ENCODE measurements around the gene OR13G1. TPM values are rescaled to one million over a fixed set of nuclear protein-coding genes. Genes with fewer than 3 reads are reported as not detected.

Gene OR13G1
- total RNA-seq, 6 experiments from 2014 or later: not detected

DNA sequence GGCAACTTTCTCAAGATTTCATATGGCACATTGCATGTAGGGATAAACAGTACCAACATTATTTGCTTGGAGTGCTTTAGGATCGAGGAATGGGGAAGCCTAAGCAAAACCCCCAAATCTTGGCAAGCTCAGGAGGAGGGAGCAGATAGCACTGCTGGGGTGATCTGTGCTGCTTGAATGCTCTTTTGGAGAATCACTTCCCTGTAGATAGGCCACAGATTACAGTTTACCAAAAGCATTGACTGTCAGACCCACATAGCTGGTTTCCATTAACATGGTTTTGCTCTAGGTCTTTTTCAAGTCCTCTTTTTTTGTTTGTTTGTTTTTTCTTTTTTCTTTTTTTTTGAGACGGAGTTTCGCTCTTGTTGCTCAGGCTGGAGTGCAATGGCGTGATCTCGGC, 36.8 kb downstream of the OR13G1 start:
- no peak for ATAC-seq
- H3K4me3 ChIP-seq: no peak overlapping the region
- DNase-seq: no peak
- intact Hi-C loops (cut with DNase I): no loop called here
- no peaks in the 10 kb centered on the region for H3K27me3 ChIP-seq
- WGBS (ENCODE audit: insufficient coverage, low coverage, low lambda C conversion rate, missing lambda C conversion rate): 57% methylated on average over 5 of the region's 5 CpGs
- TF ChIP-seq POLR2A (IDR thresholded peaks at IDR 0.05): no peak
- TF ChIP-seq, protein P1, sequence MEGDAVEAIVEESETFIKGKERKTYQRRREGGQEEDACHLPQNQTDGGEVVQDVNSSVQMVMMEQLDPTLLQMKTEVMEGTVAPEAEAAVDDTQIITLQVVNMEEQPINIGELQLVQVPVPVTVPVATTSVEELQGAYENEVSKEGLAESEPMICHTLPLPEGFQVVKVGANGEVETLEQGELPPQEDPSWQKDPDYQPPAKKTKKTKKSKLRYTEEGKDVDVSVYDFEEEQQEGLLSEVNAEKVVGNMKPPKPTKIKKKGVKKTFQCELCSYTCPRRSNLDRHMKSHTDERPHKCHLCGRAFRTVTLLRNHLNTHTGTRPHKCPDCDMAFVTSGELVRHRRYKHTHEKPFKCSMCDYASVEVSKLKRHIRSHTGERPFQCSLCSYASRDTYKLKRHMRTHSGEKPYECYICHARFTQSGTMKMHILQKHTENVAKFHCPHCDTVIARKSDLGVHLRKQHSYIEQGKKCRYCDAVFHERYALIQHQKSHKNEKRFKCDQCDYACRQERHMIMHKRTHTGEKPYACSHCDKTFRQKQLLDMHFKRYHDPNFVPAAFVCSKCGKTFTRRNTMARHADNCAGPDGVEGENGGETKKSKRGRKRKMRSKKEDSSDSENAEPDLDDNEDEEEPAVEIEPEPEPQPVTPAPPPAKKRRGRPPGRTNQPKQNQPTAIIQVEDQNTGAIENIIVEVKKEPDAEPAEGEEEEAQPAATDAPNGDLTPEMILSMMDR (IDR thresholded peaks at IDR 0.05): no peak
- H3K27ac ChIP-seq: no peak overlapping the region
- no peaks in the 10 kb centered on the region for H3K4me1 ChIP-seq
- no peaks in the 10 kb centered on the region for H3K9me3 ChIP-seq
- no peaks in the 10 kb centered on the region for H3K36me3 ChIP-seq

DNA sequence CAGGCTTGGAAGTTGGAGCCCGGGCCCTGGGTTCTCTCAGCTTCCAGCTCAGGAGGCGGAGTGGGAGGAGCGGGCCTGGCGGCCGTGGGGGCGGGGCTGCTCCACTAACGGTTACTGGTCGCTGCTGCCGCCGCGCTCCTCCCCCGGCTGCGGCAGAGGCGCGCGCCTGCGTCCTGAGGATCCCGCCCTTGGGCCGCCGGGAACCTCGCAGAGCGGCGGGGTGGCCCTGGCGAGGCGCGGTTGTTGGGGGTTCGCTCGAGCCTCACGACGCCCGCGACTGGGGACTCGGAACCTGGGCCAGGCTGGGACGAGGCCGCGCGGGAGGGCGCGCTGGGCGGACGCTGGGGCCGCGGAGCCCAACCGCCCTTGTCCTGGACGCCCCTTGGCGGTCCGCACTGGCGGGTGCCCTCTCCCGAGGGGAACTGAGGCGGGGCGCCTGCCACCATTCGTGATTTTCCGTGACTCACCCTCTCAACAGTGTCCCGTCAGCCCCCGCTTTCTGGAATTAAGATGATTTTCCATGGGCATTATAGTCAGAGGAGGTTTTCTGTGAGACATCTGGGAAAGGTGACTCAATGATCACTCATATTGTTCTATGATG, 40.1 kb downstream of the OR13G1 start:
- peak; percentile 61 to 95 (median 89) for ATAC-seq
- Histone ChIP-seq H3K27ac (no peak overlapping the region), H3K4me3 (peak overlapping the region in 2 of 3 donors; percentile 20 to 36), H3K9me3 (no peaks in the 10 kb centered on the region), H3K36me3 (no peaks in the 10 kb centered on the region), H3K4me1 (no peaks in the 10 kb centered on the region), H3K27me3 (no peaks in the 10 kb centered on the region)
- DNase-seq: peak; percentile 57 to 76 (median 72)
- intact Hi-C loops (cut with DNase I): no loop called here
- WGBS (ENCODE audit: insufficient coverage, low coverage, low lambda C conversion rate, missing lambda C conversion rate): 7% methylated on average over 11 of the region's 55 CpGs
- TF ChIP-seq, protein P1 (IDR thresholded peaks at IDR 0.05): no peak
- TF ChIP-seq POLR2A (IDR thresholded peaks at IDR 0.05): peak; percentile 45

DNA sequence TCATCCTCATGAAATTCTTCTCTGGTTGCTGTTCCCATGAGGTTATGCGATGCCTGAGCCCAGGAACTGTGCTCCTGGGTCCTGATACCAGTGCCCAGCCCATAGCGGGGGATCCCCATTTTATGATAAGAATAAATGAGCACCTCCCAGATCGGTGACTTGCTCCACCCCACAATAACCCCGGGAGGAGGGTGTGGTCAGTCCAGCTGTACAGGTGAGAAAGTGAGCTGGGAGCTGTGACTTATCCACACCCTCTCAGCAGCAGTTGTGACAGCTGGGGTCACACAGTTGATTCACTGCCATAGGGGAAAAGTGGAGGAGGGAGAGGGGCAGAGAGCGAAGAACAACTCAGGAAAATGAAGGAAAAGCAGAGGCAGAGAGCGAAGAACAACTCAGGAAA, 40.8 kb downstream of the OR13G1 start:
- Histone ChIP-seq H3K4me3 (no peak overlapping the region), H3K27me3 (no peaks in the 10 kb centered on the region), H3K36me3 (no peaks in the 10 kb centered on the region), H3K4me1 (no peaks in the 10 kb centered on the region), H3K27ac (no peak overlapping the region), H3K9me3 (no peaks in the 10 kb centered on the region)
- WGBS (ENCODE audit: insufficient coverage, low coverage, low lambda C conversion rate, missing lambda C conversion rate): 69% methylated on average over 4 of the region's 6 CpGs
- TF ChIP-seq, protein P1 (IDR thresholded peaks at IDR 0.05): no peak
- no peak for TF ChIP-seq POLR2A (IDR thresholded peaks at IDR 0.05)
- ATAC-seq (no peak), DNase-seq (no peak)
- intact Hi-C loops (cut with DNase I): no loop called here

DNA sequence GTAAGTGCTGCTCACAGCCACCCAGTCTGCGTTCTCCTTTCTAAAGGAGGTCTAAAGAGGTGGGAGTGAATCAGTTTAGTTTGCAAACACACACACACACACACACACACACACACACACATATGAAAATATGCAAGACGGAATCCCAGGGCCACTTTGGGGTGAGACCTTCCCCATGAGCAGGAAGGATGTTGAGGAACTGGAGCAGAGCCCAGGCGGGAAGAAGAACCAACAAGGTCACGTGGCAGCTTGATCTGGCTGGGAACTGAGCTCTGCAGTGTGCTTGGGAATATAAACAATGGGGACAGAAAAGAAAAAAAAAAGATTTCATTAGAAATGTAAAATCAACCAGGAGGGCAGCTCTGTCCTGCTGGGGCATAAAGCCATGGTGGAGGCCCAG, 41.5 kb downstream of the OR13G1 start:
- TF ChIP-seq POLR2A (IDR thresholded peaks at IDR 0.05): no peak
- TF ChIP-seq, protein P1 (IDR thresholded peaks at IDR 0.05): no peak
- no peak overlapping the region for H3K27ac ChIP-seq
- no peaks in the 10 kb centered on the region for H3K4me1 ChIP-seq
- no peak overlapping the region for H3K4me3 ChIP-seq
- ATAC-seq (peak; percentile 42 to 75 (median 56)), DNase-seq (no peak)
- intact Hi-C loops (cut with DNase I): no loop called here
- no peaks in the 10 kb centered on the region for H3K27me3 ChIP-seq
- H3K36me3 ChIP-seq: no peaks in the 10 kb centered on the region
- H3K9me3 ChIP-seq: no peaks in the 10 kb centered on the region
- WGBS (ENCODE audit: insufficient coverage, low coverage, low lambda C conversion rate, missing lambda C conversion rate): 37% methylated on average over 4 of the region's 4 CpGs

Data from right lobe of liver (tissue), 6 donors.